Activated CD8-positive, alpha-beta T cell treated with anti-CD3 and anti-CD28 coated beads for 36 hours (primary cell): ENCODE data around the gene ANKRD13A. TPM values are rescaled to one million over a fixed set of nuclear protein-coding genes. Genes with fewer than 3 reads are reported as not detected.
A peak's percentile ranks its signal among the peaks of the same experiment; 100 is the strongest.

Experiments used
- ATAC-seq: fragments of 200-7000 bp; cut with Tn5 transposase; one replicate; pipeline ENCODE4 v1.10.0; 2021; ENCODE audit warnings: mild to moderate bottlenecking, moderate library complexity
- CTCF ChIA-PET: fragments of 350-600 bp; sonication (Branson Sonifier 250); formaldehyde crosslinking; loops from one replicate; lab custom pipeline; 2021; ENCODE audit warnings: antibody characterized with exemption; lab: Charles Lee
- POLR2A ChIA-PET: fragments of 350-600 bp; sonication (Branson Sonifier 250); formaldehyde crosslinking; loops from one replicate; lab custom pipeline; 2021; ENCODE audit warnings: antibody characterized with exemption; lab: Charles Lee
- DNase-seq: peaks from one replicate; pipeline ENCODE4 v3.0.0-alpha.2; 2020
- H3K27ac Mint-ChIP-seq: one replicate; pipeline ENCODE4 v1.8.0; 2021; ENCODE audit warnings: mild to moderate bottlenecking, mixed read lengths
- H3K27me3 Mint-ChIP-seq: one replicate; pipeline ENCODE4 v1.8.0; 2021; ENCODE audit warnings: mixed read lengths
- H3K36me3 Mint-ChIP-seq: one replicate; pipeline ENCODE4 v1.8.0; 2021; ENCODE audit warnings: low read depth, mixed read lengths
- H3K4me1 Mint-ChIP-seq: one replicate; pipeline ENCODE4 v1.8.0; 2021; ENCODE audit warnings: low read depth, mixed read lengths
- H3K4me3 Mint-ChIP-seq: one replicate; pipeline ENCODE4 v1.8.0; 2021; ENCODE audit warnings: mild to moderate bottlenecking, moderate library complexity, mixed read lengths
- H3K9me3 Mint-ChIP-seq: one replicate; pipeline ENCODE4 v1.8.0; 2021; ENCODE audit warnings: mixed read lengths
- CTCF ChIP-seq: fragments of 200-600 bp; IDR thresholded peaks from one replicate; pipeline ENCODE4 v1.8.0; 2022; ENCODE audit warnings: antibody characterized with exemption, mild to moderate bottlenecking
- intact Hi-C: fragments of 100-400 bp; cut with micrococcal nuclease; formaldehyde crosslinking; loops from one replicate; pipeline ENCODE4 v1.10.0; 2022
- total RNA-seq, 2 experiments: library from RNA; stranded (reverse); gene quantifications; one replicate each; pipeline ENCODE4 v1.2.3, GENCODE V29; 2021

Gene ANKRD13A
- total RNA-seq, result 10 to 100 TPM; 33.4 to 37.5 TPM

- ATAC-seq (peak; percentile 71), DNase-seq (peak; percentile 92)
- no peaks in the 10 kb centered on the region for H3K9me3 Mint-ChIP-seq
- peaks cover 50% of the 10 kb centered on the region for H3K4me1 Mint-ChIP-seq
- no peak for TF ChIP-seq CTCF
- peaks cover 5% of the 10 kb centered on the region for H3K36me3 Mint-ChIP-seq
- H3K27me3 Mint-ChIP-seq, result no peaks in the 10 kb centered on the region
- ChIA-PET CTCF (interaction anchor here (0.7 to 1.2 kb wide), 3 partner anchors 19 to 32 kb away, joined by 3 to 4 read pairs (median 3); no protein-coding TSS in a partner anchor), POLR2A (interaction anchor here (1.3 to 3.5 kb wide), 3 partner anchors 11 to 32 kb away, joined by 3 to 20 read pairs (median 9); no protein-coding TSS in a partner anchor)
- H3K27ac Mint-ChIP-seq, result peak within 1 kb of the TSS; percentile 96
- intact Hi-C loops, result no loop called here
- peak within 1 kb of the TSS; percentile 93 for H3K4me3 Mint-ChIP-seq
These were observed at the start of gene ANKRD13A for GRCh38 chr12:109998904-109999648. Gene ANKRD13A, plus strand, starts transcription at chr12:109999430. Its CDS starts 259 bp downstream, at chr12:109999689.

- intact Hi-C loops, result no loop called here
- ATAC-seq (no peak), DNase-seq (no peak)
- TF ChIP-seq CTCF, result no peak
- Mint-ChIP-seq H3K9me3 (no peaks in the 10 kb centered on the region), H3K27ac (no peak overlapping the region), H3K27me3 (no peaks in the 10 kb centered on the region), H3K36me3 (peaks cover 43% of the 10 kb centered on the region), H3K4me3 (no peak overlapping the region), H3K4me1 (peaks cover 27% of the 10 kb centered on the region)
- POLR2A ChIA-PET, result no interaction called here
- CTCF ChIA-PET, result interaction anchor here (0.8 to 2.9 kb wide), 3 partner anchors 10 to 31 kb away, joined by 3 to 6 read pairs (median 5); no protein-coding TSS in a partner anchor
These were observed 48.6 kb upstream of the ANKRD13A start for GRCh38 chr12:109950625-109951024.

- Mint-ChIP-seq H3K27me3 (no peaks in the 10 kb centered on the region), H3K27ac (no peak overlapping the region), H3K36me3 (peaks cover 45% of the 10 kb centered on the region), H3K9me3 (no peaks in the 10 kb centered on the region), H3K4me1 (peaks cover 27% of the 10 kb centered on the region), H3K4me3 (no peak overlapping the region)
- DNase-seq (no peak), ATAC-seq (no peak)
- intact Hi-C loops, result no loop called here
- ChIA-PET POLR2A (no interaction called here), CTCF (interaction anchor here (0.8 to 2.9 kb wide), 3 partner anchors 10 to 31 kb away, joined by 3 to 6 read pairs (median 5); no protein-coding TSS in a partner anchor)
- no peak for TF ChIP-seq CTCF
These were observed 48.1 kb upstream of the ANKRD13A start for GRCh38 chr12:109951136-109951535.

GRCh38 chr12:109951751-109952150 lies 47.5 kb upstream of the ANKRD13A start:
- peaks cover 44% of the 10 kb centered on the region for H3K36me3 Mint-ChIP-seq
- DNase-seq (no peak), ATAC-seq (no peak)
- H3K4me3 Mint-ChIP-seq, result no peak overlapping the region
- TF ChIP-seq CTCF, result no peak
- POLR2A ChIA-PET, result no interaction called here
- H3K9me3 Mint-ChIP-seq, result no peaks in the 10 kb centered on the region
- intact Hi-C loops, result no loop called here
- H3K4me1 Mint-ChIP-seq, result peaks cover 23% of the 10 kb centered on the region
- H3K27me3 Mint-ChIP-seq, result no peaks in the 10 kb centered on the region
- no peak overlapping the region for H3K27ac Mint-ChIP-seq
- CTCF ChIA-PET, result interaction anchor here (1.5 to 2.9 kb wide), 2 partner anchors 11 to 23 kb away, joined by 5 to 6 read pairs; no protein-coding TSS in a partner anchor
